H1 (cell line): ENCODE data around the gene CRYGN. TPM values are rescaled to one million over a fixed set of nuclear protein-coding genes. Genes with fewer than 3 reads are reported as not detected.

Source experiments
- BRCA1 ChIP-seq: IDR thresholded peaks from 2 replicates; pipeline ENCODE4 v1.6.1; 2012; ENCODE audit warnings: low read depth, low read length, improper control_type of control experiment
- CBX5 ChIP-seq: fragments of 300-800, 300-1000 bp; sonication (generic); IDR thresholded peaks from 2 replicates; pipeline ENCODE4 v1.7.1; 2016; ENCODE audit warnings: antibody characterized with exemption, low read length, low read depth
- E2F6 ChIP-seq: IDR thresholded peaks from 2 replicates; pipeline ENCODE4 v1.6.1; 2012; ENCODE audit warnings: inconsistent platforms
- EP300 ChIP-seq, 2 experiments: IDR thresholded peaks; 1 replicate in 1 of 2; 2 replicates in 1 of 2; pipeline ENCODE4 v1.6.1; 2011 to 2012; ENCODE audit warnings: low read depth in 2 of 2, low read length in 2 of 2, mild to moderate bottlenecking in 2 of 2, borderline replicate concordance in 1 of 2, inconsistent platforms in 1 of 2, moderate library complexity in 1 of 2
- FOSL1 ChIP-seq: IDR thresholded peaks from 2 replicates; pipeline ENCODE4 v1.6.1; 2011; ENCODE audit warnings: mild to moderate bottlenecking, low read depth, low read length, moderate library complexity; ENCODE audit not compliant: insufficient read depth
- GTF2F1 ChIP-seq: IDR thresholded peaks from 2 replicates; pipeline ENCODE4 v1.6.1; 2012; ENCODE audit warnings: low read depth, low read length, improper control_type of control experiment, borderline replicate concordance
- NRF1 ChIP-seq: IDR thresholded peaks from 2 replicates; pipeline ENCODE4 v1.6.1; 2011; ENCODE audit warnings: mild to moderate bottlenecking, low read depth, low read length, improper control_type of control experiment
- POLR2AphosphoS5 ChIP-seq: IDR thresholded peaks from 2 replicates; pipeline ENCODE4 v1.6.1; 2011; ENCODE audit warnings: low read depth, low read length
- RBBP5 ChIP-seq: IDR thresholded peaks from 2 replicates; pipeline ENCODE4 v1.7.1; 2012; ENCODE audit warnings: low read depth, mild to moderate bottlenecking, inconsistent platforms, low read length, moderate library complexity, borderline replicate concordance
- SIX5 ChIP-seq: IDR thresholded peaks from 2 replicates; pipeline ENCODE4 v1.6.1; 2011; ENCODE audit warnings: mild to moderate bottlenecking, low read depth, low read length
- USF2 ChIP-seq: IDR thresholded peaks from 2 replicates; pipeline ENCODE4 v1.6.1; 2011; ENCODE audit warnings: low read length, improper control_type of control experiment
- polyA plus RNA-seq, 7 experiments: library from polyadenylated mRNA; depleted of rRNA in 3 of 7; stranded (reverse) in 5 of 7; unstranded in 2 of 7; fragments of >200 nt in 5 of 7; fragments of 200-250 nt in 2 of 7; gene quantifications; 1 replicate in 5 of 7; 2 replicates in 1 of 7; 4 replicates in 1 of 7; pipeline versions ENCODE4 v1.2.1 to v1.2.3, GENCODE V29; 2011 to 2013; ENCODE audit warnings: missing spikeins in 2 of 7, mixed read lengths in 2 of 7
- total RNA-seq: library from RNA; stranded (reverse); fragmentation: NEBNext Ultra II Directional; extraction: Animal tissue kit (Norgen Biotek cat#: 25700); gene quantifications from 2 replicates; pipeline ENCODE4 v1.2.1, GENCODE V29; 2021

The CRYGN gene
- total and polyA plus RNA-seq, 2 of the 8 experiments (the other 6 are each of a cell fraction or from before 2014, with no cell fraction given): 0.98 to 1.6 TPM

- TF ChIP-seq E2F6: no peak
- TF ChIP-seq SIX5: no peak
- no peak for TF ChIP-seq RBBP5
- TF ChIP-seq NRF1: no peak
- TF ChIP-seq POLR2AphosphoS5: no peak
- TF ChIP-seq FOSL1: no peak
- TF ChIP-seq BRCA1: no peak
- TF ChIP-seq GTF2F1: no peak
- TF ChIP-seq EP300 (IDR thresholded peaks at IDR 0.05; ENCODE audit: borderline replicate concordance in 1 of 2, low read depth in 2 of 2, low read length in 2 of 2): no peak
- TF ChIP-seq USF2: no peak
- TF ChIP-seq CBX5: no peak
- TF ChIP-seq, all 59 proteins: peak for 0
These were observed 46.6 kb downstream of the CRYGN start (continued) for GRCh38 chr7:151393031-151393977.
